ENCODE results near the gene MAFG. TPM values are rescaled to one million over a fixed set of nuclear protein-coding genes. Genes with fewer than 3 reads are reported as not detected.

MAFG gene
- total and polyA plus RNA-seq, 2 of the 13 experiments (the other 11 are each of a cell fraction or from before 2014, with no cell fraction given), result 14.5 to 20.0 TPM

DNA sequence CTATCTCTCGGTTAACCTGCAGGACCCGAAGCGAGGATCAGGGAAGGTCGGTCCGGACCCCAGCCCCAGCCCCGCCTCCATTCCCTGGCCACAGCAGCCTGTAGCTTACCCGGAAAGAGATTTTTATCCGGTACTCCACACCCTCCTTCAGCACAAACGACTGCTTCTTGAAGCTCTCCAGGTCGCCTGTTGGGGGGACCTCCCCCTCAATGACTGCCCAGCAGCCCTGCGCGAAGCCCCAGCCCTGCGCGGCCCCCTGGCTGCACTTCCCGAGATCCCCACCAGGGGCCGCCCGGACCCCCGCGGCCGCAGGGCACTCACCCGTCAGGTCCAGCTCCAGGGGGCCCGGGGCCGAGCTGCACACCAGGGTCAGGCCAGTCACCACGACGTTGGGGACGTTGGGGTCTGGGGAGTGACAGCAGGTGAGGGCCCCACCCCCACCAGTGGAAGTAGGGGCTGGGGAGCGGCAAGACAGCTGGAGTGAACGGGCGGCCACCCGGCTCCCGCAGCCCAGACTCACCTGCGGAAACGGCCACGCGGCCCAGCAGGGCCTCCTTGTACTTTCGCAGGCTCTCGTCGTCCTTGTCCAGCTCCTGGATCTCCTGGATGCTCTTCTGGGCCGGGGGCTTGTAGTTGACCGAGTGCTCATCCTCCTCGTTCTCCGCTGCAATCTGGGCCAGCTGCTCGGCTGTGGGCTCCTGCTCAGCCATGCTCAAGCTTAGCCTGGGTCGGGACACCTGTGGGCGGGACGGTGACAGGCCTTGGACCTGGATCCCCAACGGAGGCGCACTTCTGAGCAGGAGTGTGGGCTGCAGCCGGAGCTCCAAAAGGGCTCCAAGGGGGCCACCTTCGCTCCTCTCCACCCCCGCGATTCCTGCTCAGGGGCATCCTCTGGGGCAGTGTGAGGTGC, 58.1 kb downstream of the MAFG start (continued):
- TF ChIP-seq, protein P1, sequence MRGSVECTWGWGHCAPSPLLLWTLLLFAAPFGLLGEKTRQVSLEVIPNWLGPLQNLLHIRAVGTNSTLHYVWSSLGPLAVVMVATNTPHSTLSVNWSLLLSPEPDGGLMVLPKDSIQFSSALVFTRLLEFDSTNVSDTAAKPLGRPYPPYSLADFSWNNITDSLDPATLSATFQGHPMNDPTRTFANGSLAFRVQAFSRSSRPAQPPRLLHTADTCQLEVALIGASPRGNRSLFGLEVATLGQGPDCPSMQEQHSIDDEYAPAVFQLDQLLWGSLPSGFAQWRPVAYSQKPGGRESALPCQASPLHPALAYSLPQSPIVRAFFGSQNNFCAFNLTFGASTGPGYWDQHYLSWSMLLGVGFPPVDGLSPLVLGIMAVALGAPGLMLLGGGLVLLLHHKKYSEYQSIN (CRISPR knock-in tag; IDR thresholded peaks at IDR 0.05; ENCODE audit: borderline replicate concordance), result no peak
- TF ChIP-seq ARNT2 (CRISPR knock-in tag; IDR thresholded peaks at IDR 0.05; ENCODE audit: low read depth), result no peak; the same call in 1 of the 2 replicates
- TF ChIP-seq, protein P2, sequence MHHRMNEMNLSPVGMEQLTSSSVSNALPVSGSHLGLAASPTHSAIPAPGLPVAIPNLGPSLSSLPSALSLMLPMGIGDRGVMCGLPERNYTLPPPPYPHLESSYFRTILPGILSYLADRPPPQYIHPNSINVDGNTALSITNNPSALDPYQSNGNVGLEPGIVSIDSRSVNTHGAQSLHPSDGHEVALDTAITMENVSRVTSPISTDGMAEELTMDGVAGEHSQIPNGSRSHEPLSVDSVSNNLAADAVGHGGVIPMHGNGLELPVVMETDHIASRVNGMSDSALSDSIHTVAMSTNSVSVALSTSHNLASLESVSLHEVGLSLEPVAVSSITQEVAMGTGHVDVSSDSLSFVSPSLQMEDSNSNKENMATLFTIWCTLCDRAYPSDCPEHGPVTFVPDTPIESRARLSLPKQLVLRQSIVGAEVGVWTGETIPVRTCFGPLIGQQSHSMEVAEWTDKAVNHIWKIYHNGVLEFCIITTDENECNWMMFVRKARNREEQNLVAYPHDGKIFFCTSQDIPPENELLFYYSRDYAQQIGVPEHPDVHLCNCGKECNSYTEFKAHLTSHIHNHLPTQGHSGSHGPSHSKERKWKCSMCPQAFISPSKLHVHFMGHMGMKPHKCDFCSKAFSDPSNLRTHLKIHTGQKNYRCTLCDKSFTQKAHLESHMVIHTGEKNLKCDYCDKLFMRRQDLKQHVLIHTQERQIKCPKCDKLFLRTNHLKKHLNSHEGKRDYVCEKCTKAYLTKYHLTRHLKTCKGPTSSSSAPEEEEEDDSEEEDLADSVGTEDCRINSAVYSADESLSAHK (CRISPR knock-in tag; IDR thresholded peaks at IDR 0.05; ENCODE audit: borderline replicate concordance), result no peak
- no peak for TF ChIP-seq MED8 (CRISPR knock-in tag; IDR thresholded peaks at IDR 0.05; ENCODE audit: insufficient replicate concordance)
- TF ChIP-seq MBNL3 (CRISPR knock-in tag; conservative IDR thresholded peaks at IDR 0.05), result no peak
- TF ChIP-seq MTF1 (CRISPR knock-in tag; IDR thresholded peaks at IDR 0.05), result no peak
- TF ChIP-seq ISX (CRISPR knock-in tag; conservative IDR thresholded peaks at IDR 0.05), result no peak
- no peak; the same call in 1 of the 2 replicates for TF ChIP-seq ZNF460 (CRISPR knock-in tag; IDR thresholded peaks at IDR 0.05; ENCODE audit: borderline replicate concordance)
- no peak for TF ChIP-seq IKZF4 (CRISPR knock-in tag; IDR thresholded peaks at IDR 0.05; ENCODE audit: borderline replicate concordance, low read depth, not compliant biosample characterization)
- TF ChIP-seq ATM (IDR thresholded peaks at IDR 0.05; ENCODE audit: borderline replicate concordance), result no peak
- TF ChIP-seq, protein P3, sequence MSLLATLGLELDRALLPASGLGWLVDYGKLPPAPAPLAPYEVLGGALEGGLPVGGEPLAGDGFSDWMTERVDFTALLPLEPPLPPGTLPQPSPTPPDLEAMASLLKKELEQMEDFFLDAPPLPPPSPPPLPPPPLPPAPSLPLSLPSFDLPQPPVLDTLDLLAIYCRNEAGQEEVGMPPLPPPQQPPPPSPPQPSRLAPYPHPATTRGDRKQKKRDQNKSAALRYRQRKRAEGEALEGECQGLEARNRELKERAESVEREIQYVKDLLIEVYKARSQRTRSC (CRISPR knock-in tag; IDR thresholded peaks at IDR 0.05; ENCODE audit: low read depth), result no peak
- no peak for TF ChIP-seq JDP2 (CRISPR knock-in tag; IDR thresholded peaks at IDR 0.05; ENCODE audit: borderline replicate concordance)
- no peak; the same call in 1 of the 2 replicates for TF ChIP-seq NRL (CRISPR knock-in tag; IDR thresholded peaks at IDR 0.05; ENCODE audit: borderline replicate concordance)
- no peak for TF ChIP-seq EZH2 (conservative IDR thresholded peaks at IDR 0.05; ENCODE audit: low read depth, low read length)
- no peak for TF ChIP-seq ZMYM3 (CRISPR knock-in tag; IDR thresholded peaks at IDR 0.05)
- TF ChIP-seq SMAD9 (CRISPR knock-in tag; IDR thresholded peaks at IDR 0.05), result no peak; the same call in none of the 2 replicates
- TF ChIP-seq, protein P4, sequence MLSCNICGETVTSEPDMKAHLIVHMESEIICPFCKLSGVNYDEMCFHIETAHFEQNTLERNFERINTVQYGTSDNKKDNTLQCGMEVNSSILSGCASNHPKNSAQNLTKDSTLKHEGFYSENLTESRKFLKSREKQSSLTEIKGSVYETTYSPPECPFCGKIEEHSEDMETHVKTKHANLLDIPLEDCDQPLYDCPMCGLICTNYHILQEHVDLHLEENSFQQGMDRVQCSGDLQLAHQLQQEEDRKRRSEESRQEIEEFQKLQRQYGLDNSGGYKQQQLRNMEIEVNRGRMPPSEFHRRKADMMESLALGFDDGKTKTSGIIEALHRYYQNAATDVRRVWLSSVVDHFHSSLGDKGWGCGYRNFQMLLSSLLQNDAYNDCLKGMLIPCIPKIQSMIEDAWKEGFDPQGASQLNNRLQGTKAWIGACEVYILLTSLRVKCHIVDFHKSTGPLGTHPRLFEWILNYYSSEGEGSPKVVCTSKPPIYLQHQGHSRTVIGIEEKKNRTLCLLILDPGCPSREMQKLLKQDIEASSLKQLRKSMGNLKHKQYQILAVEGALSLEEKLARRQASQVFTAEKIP (CRISPR knock-in tag; IDR thresholded peaks at IDR 0.05; ENCODE audit: borderline replicate concordance), result no peak
- TF ChIP-seq ZNF224 (CRISPR knock-in tag; IDR thresholded peaks at IDR 0.05), result no peak
- 0 out of 2 replicates have a peak, but pooled peaks have one; percentile 12 for TF ChIP-seq NR1H2 (CRISPR knock-in tag; IDR thresholded peaks at IDR 0.05; ENCODE audit: borderline replicate concordance, low read depth)
- TF ChIP-seq RARG (CRISPR knock-in tag; IDR thresholded peaks at IDR 0.05; ENCODE audit: low read depth), result no peak

Measured in HepG2 (cell line).